ENCODE results near the gene NUP160.
"Not testable (repeated sequence)": the region's sequence is repeated elsewhere in the genome, so short reads cannot be mapped to it uniquely, and the experiment has no call there.

Gene NUP160

GRCh38 chr11:47791774-47792430 is 56.2 kb downstream of the NUP160 start:
- DNase-seq (ENCODE audit: low spot score) = no peak

- DNase-seq (ENCODE audit: low spot score) = not testable (repeated sequence)
Measured at GRCh38 chr11:47790017-47790416, 58.1 kb downstream of the NUP160 start.

- no peak for DNase-seq (ENCODE audit: low spot score)
Measured at GRCh38 chr11:47788181-47788580, 60.0 kb downstream of the NUP160 start.

GRCh38 chr11:47786373-47786772 is 61.8 kb downstream of the NUP160 start:
- DNase-seq (ENCODE audit: low spot score) = peak; percentile 20

GRCh38 chr11:47784785-47785381 is 63.3 kb downstream of the NUP160 start:
- no peak for DNase-seq (ENCODE audit: low spot score)

GRCh38 chr11:47783087-47783610 is 65.0 kb downstream of the NUP160 start:
- DNase-seq (ENCODE audit: low spot score) = no peak

GRCh38 chr11:47778878-47779483 is 69.2 kb downstream of the NUP160 start:
- no peak for DNase-seq (ENCODE audit: low spot score)

- DNase-seq (ENCODE audit: low spot score) = no peak
Measured at GRCh38 chr11:47775240-47775869, 72.8 kb downstream of the NUP160 start.

- no peak for DNase-seq (ENCODE audit: low spot score)
Measured at GRCh38 chr11:47773882-47774281, 74.3 kb downstream of the NUP160 start.

- not testable (repeated sequence) for DNase-seq (ENCODE audit: low spot score)
Measured at GRCh38 chr11:47769556-47769955, 78.6 kb downstream of the NUP160 start.

GRCh38 chr11:47768101-47768612 is 80.0 kb downstream of the NUP160 start:
- DNase-seq (ENCODE audit: low spot score) = peak; percentile 86

- peak; percentile 75 for DNase-seq (ENCODE audit: low spot score)
Measured at GRCh38 chr11:47766509-47767227, 81.5 kb downstream of the NUP160 start.

- DNase-seq (ENCODE audit: low spot score) = no peak
Measured at GRCh38 chr11:47765086-47765485, 83.1 kb downstream of the NUP160 start.

GRCh38 chr11:47759291-47759690 is 88.9 kb downstream of the NUP160 start:
- not testable (repeated sequence) for DNase-seq (ENCODE audit: low spot score)

- DNase-seq (ENCODE audit: low spot score) = no peak
Measured at GRCh38 chr11:47756208-47756607, 91.9 kb downstream of the NUP160 start.

GRCh38 chr11:47750725-47751124 is 97.4 kb downstream of the NUP160 start:
- DNase-seq (ENCODE audit: low spot score) = no peak

GRCh38 chr11:47742494-47742893 is 105.7 kb downstream of the NUP160 start:
- DNase-seq (ENCODE audit: low spot score) = not testable (repeated sequence)

- DNase-seq (ENCODE audit: low spot score) = not testable (repeated sequence)
Measured at GRCh38 chr11:47737817-47738216, 110.3 kb downstream of the NUP160 start.

GRCh38 chr11:47732271-47732670 is 115.9 kb downstream of the NUP160 start:
- DNase-seq (ENCODE audit: low spot score) = no peak

GRCh38 chr11:47731475-47731874 is 116.7 kb downstream of the NUP160 start:
- DNase-seq (ENCODE audit: low spot score) = no peak
